Body of pancreas (tissue), 4 donors: ENCODE data around the gene CCL3. TPM values are rescaled to one million over a fixed set of nuclear protein-coding genes. Genes with fewer than 3 reads are reported as not detected.
A peak's percentile ranks its signal among the peaks of the same experiment; 100 is the strongest.

Source experiments
- ATAC-seq: fragments of 150-250 bp; one replicate; pipeline ENCODE4 v1.9.1; 2016
- DNase-seq, 4 donors: peaks; one replicate each; pipeline ENCODE4 v3.0.0-alpha.2; 2019
- H3K27ac ChIP-seq, 4 donors: fragments of 200-600 bp; sonication (generic); 1 replicate in 3 of 4; 2 replicates in 1 of 4; pipeline versions ENCODE4 v1.5.1 to v1.6.1; 2016 to 2019; ENCODE audit warnings: mild to moderate bottlenecking in 1 of 4, mixed read lengths in 1 of 4, moderate library complexity in 1 of 4
- H3K27me3 ChIP-seq, 2 donors: fragments of 200-600 bp; sonication (generic); one replicate each; pipeline ENCODE4 v1.6.0; 2016; ENCODE audit warnings: mild to moderate bottlenecking in 1 of 2
- H3K36me3 ChIP-seq, 2 donors: fragments of 200-600 bp; sonication (generic); replicated peaks in 1 of 2; 2 replicates each; pipeline ENCODE4 v1.5.1; 2016; ENCODE audit warnings: low read depth in 2 of 2; ENCODE audit not compliant: insufficient read depth in 1 of 2
- H3K4me1 ChIP-seq: fragments of 200-600 bp; sonication (generic); one replicate; pipeline ENCODE4 v1.6.0; 2016
- H3K4me3 ChIP-seq, 2 donors: fragments of 200-600 bp; sonication (generic); 1 replicate in 1 of 2; 2 replicates in 1 of 2; pipeline ENCODE4 v1.5.1; 2016 to 2019
- H3K9me3 ChIP-seq, 3 donors: fragments of 200-600 bp; sonication (generic); 1 replicate in 2 of 3; 2 replicates in 1 of 3; pipeline ENCODE4 v1.5.1; 2016
- CTCF ChIP-seq, 7 experiments: fragments of 450-650 bp in 4 of 7; fragments of 200-600 bp in 3 of 7; sonication (generic) in 3 of 7; IDR thresholded peaks; one replicate each; pipeline ENCODE4 v1.5.1; 2016 to 2019; ENCODE audit warnings: antibody characterized with exemption in 7 of 7
- POLR2A ChIP-seq, 3 donors: fragments of 450-650 bp; IDR thresholded peaks; one replicate each; pipeline ENCODE4 v1.6.1; 2016; ENCODE audit warnings: antibody characterized with exemption in 3 of 3, mild to moderate bottlenecking in 2 of 3
- whole genome bisulfite sequencing, 2 donors: methylation state at CpG; one replicate each; pipeline ENCODE4 v1.1.5; 2017; 5-methylcytosine and 5-hydroxymethylcytosine counted together
- intact Hi-C: fragments of 100-400 bp; cut with DNase I; formaldehyde crosslinking; loops from one replicate; pipeline ENCODE4 v1.15.1; 2023
- total RNA-seq, 2 donors: library from RNA; depleted of rRNA; stranded (reverse); fragments of >200 nt; gene quantifications; one replicate each; pipeline ENCODE4 v1.1.0, GENCODE V29; 2016

CCL3 gene
- total RNA-seq, 2 donors from 2014 or later, result not detected

GRCh38 chr17:36074365-36074764 lies 15.6 kb downstream of the CCL3 start:
- 63 to 71% methylated on average over 1 of the region's 1 CpG for WGBS, 2 donors
- Histone ChIP-seq H3K27ac (no peak overlapping the region), H3K27me3 (no peaks in the 10 kb centered on the region), H3K9me3 (no peaks in the 10 kb centered on the region), H3K36me3 (no peaks in the 10 kb centered on the region), H3K4me1 (no peaks in the 10 kb centered on the region), H3K4me3 (no peak overlapping the region)
- TF ChIP-seq POLR2A (IDR thresholded peaks at IDR 0.05) (no peak), CTCF (IDR thresholded peaks at IDR 0.05) (no peak)
- DNase-seq, result no peak
- intact Hi-C loops, result no loop called here
- ATAC-seq, result no peak

GRCh38 chr17:36072431-36073121 lies 17.4 kb downstream of the CCL3 start:
- Histone ChIP-seq H3K4me3 (no peak overlapping the region), H3K4me1 (no peaks in the 10 kb centered on the region), H3K27ac (no peak overlapping the region), H3K27me3 (no peaks in the 10 kb centered on the region), H3K36me3 (no peaks in the 10 kb centered on the region), H3K9me3 (no peaks in the 10 kb centered on the region)
- TF ChIP-seq CTCF (IDR thresholded peaks at IDR 0.05) (peak; percentile 55 to 74 (median 66)), POLR2A (IDR thresholded peaks at IDR 0.05) (no peak)
- 23 to 24% methylated on average over 12 of the region's 12 CpGs for WGBS, 2 donors
- ATAC-seq, result peak; percentile 47
- intact Hi-C loops, result no loop called here
- peak; percentile 49 to 67 (median 58) for DNase-seq

- Histone ChIP-seq H3K4me3 (no peak overlapping the region), H3K4me1 (no peaks in the 10 kb centered on the region), H3K9me3 (no peaks in the 10 kb centered on the region), H3K27me3 (no peaks in the 10 kb centered on the region), H3K27ac (no peak overlapping the region), H3K36me3 (no peaks in the 10 kb centered on the region)
- TF ChIP-seq POLR2A (IDR thresholded peaks at IDR 0.05) (no peak), CTCF (IDR thresholded peaks at IDR 0.05) (no peak)
- intact Hi-C loops, result no loop called here
- ATAC-seq (no peak), DNase-seq (no peak)
- 55 to 67% methylated on average over 2 of the region's 2 CpGs for WGBS, 2 donors
These were observed 18.2 kb downstream of the CCL3 start for GRCh38 chr17:36071751-36072150.

GRCh38 chr17:36070427-36070826 lies 19.5 kb downstream of the CCL3 start:
- Histone ChIP-seq H3K27ac (no peak overlapping the region), H3K4me3 (no peak overlapping the region), H3K4me1 (no peaks in the 10 kb centered on the region), H3K9me3 (no peaks in the 10 kb centered on the region), H3K27me3 (no peaks in the 10 kb centered on the region), H3K36me3 (no peaks in the 10 kb centered on the region)
- intact Hi-C loops, result no loop called here
- TF ChIP-seq POLR2A (IDR thresholded peaks at IDR 0.05) (no peak), CTCF (IDR thresholded peaks at IDR 0.05) (no peak)
- WGBS, 2 donors, result 50 to 64% methylated on average over 2 to 3 of the region's 3 CpGs
- DNase-seq (no peak), ATAC-seq (no peak)

GRCh38 chr17:36069136-36069535 lies 20.8 kb downstream of the CCL3 start:
- H3K4me3 ChIP-seq, result no peak overlapping the region
- ATAC-seq (no peak), DNase-seq (no peak)
- no peaks in the 10 kb centered on the region for H3K27me3 ChIP-seq
- H3K27ac ChIP-seq, result no peak overlapping the region
- TF ChIP-seq POLR2A (IDR thresholded peaks at IDR 0.05), result no peak
- TF ChIP-seq CTCF (IDR thresholded peaks at IDR 0.05), result no peak
- H3K4me1 ChIP-seq, result no peaks in the 10 kb centered on the region
- H3K9me3 ChIP-seq, result no peaks in the 10 kb centered on the region
- H3K36me3 ChIP-seq, result no peaks in the 10 kb centered on the region
- intact Hi-C loops, result loop anchor here (10.0 kb wide), 1 partner anchor 94 kb away; no protein-coding TSS in a partner anchor
